ENCODE results near the gene WRNIP1. TPM values are rescaled to one million over a fixed set of nuclear protein-coding genes. Genes with fewer than 3 reads are reported as not detected.

WRNIP1 gene
- total and polyA plus RNA-seq, 2 of the 4 experiments (the other 2 are of a cell fraction): 43.7 to 47.1 TPM

DNA sequence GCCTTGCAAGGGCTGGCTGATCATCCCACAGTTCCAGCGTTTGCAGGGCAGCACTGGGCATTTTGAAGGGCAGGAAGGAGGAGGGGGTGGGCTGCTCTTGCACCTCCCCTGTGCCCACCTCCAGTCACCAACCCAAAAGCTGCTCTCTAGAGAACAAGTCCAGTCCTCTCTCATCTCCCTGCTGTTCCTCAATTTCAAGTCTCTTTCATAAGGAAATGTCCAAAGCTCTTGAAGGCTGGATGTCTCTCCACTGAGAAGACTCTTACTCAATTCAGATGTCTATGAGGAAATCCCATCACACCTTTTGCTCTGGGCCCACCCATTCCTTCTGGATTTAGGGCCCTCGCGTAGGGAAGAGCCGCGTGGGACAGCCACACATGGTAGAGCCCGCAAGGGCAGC is 31.7 kb downstream of the WRNIP1 start:
- Histone ChIP-seq H3K9ac (ENCODE audit: low read depth, low read length) (no peak overlapping the region), H4K20me1 (ENCODE audit: insufficient read depth, low read length) (no peaks in the 10 kb centered on the region), H2BK20ac (ENCODE audit: low read depth, low read length) (no peak overlapping the region), H2AK5ac (ENCODE audit: low read depth, low read length) (no peak overlapping the region; the same call in 1 of the 2 replicates), H4K5ac (ENCODE audit: low read depth, low read length) (no peak overlapping the region), H3K18ac (ENCODE audit: low read depth, low read length) (no peak overlapping the region), H3K9me3 (ENCODE audit: control insufficient read depth, insufficient read depth, low read length) (no peaks in the 10 kb centered on the region), H3K36me3 (ENCODE audit: control insufficient read depth, insufficient read depth, low read length) (no peaks in the 10 kb centered on the region), H3K14ac (replicated peaks; ENCODE audit: low read depth, low read length) (no peak overlapping the region), H3K4me2 (ENCODE audit: low read depth, low read length) (no peak overlapping the region), H3K79me1 (ENCODE audit: low read depth in 1 of 2, low read length in 2 of 2) (peaks cover 7 to 47% of the 10 kb centered on the region in 2 experiments; a peak in 3 of 4 replicates), H3K27ac (ENCODE audit: insufficient read depth, low read length) (no peak overlapping the region), H4K91ac (ENCODE audit: insufficient read depth, low read depth, low read length) (no peak overlapping the region), H3K23ac (ENCODE audit: low read depth, low read length) (no peak overlapping the region), H3K27me3 (ENCODE audit: control insufficient read depth, insufficient read depth, low read length) (no peaks in the 10 kb centered on the region), H3K4me3 (ENCODE audit: insufficient read depth, low read depth, low read length) (no peak overlapping the region), H2BK5ac (ENCODE audit: low read depth, low read length, poor library complexity, severe bottlenecking) (no peak overlapping the region), H3K9me1 (ENCODE audit: insufficient read depth, low read length) (peaks cover 20% of the 10 kb centered on the region; the same call in 1 of the 2 replicates), H3K4me1 (ENCODE audit: control insufficient read depth, insufficient read depth, low read length) (peaks cover 9% of the 10 kb centered on the region; the same call in 1 of the 2 replicates), H3K4ac (ENCODE audit: low read depth, low read length) (no peak overlapping the region), H2AK9ac (replicated peaks; ENCODE audit: low read depth, low read length, poor library complexity) (no peak overlapping the region), H3K56ac (ENCODE audit: extremely low read depth, insufficient read depth, low read length) (no peak overlapping the region), H2BK15ac (ENCODE audit: low read depth, low read length) (no peak overlapping the region), H2BK120ac (ENCODE audit: low read depth, low read length) (no peak overlapping the region), H2AFZ (replicated peaks; ENCODE audit: low read length, poor library complexity) (no peak overlapping the region), H4K8ac (ENCODE audit: low read depth in 2 of 2, low read length in 2 of 2) (no peak overlapping the region)
- no peak for ATAC-seq (ENCODE audit: low read depth)
- TF ChIP-seq SMC3 (IDR thresholded peaks at IDR 0.05; ENCODE audit: low read depth, low read length): no peak
- TF ChIP-seq RFX5 (IDR thresholded peaks at IDR 0.05; ENCODE audit: low read depth, low read length): no peak
- TF ChIP-seq RCOR1 (IDR thresholded peaks at IDR 0.05; ENCODE audit: insufficient replicate concordance, low read length): no peak
- TF ChIP-seq ELK1 (IDR thresholded peaks at IDR 0.05; ENCODE audit: borderline replicate concordance, low read depth, low read length): no peak
- no peak for TF ChIP-seq MXI1 (IDR thresholded peaks at IDR 0.05; ENCODE audit: borderline replicate concordance, low read depth, low read length)
- no peak for TF ChIP-seq POLR2A (IDR thresholded peaks at IDR 0.05; ENCODE audit: low read depth, low read length)
- no peak for TF ChIP-seq CTCF (conservative IDR thresholded peaks at IDR 0.05; ENCODE audit: low read depth, low read length)
- TF ChIP-seq RAD21 (IDR thresholded peaks at IDR 0.05; ENCODE audit: low read length): no peak
- no peak for TF ChIP-seq BHLHE40 (IDR thresholded peaks at IDR 0.05; ENCODE audit: low read depth, low read length)
- TF ChIP-seq MAFK (IDR thresholded peaks at IDR 0.05; ENCODE audit: low read depth, low read length): no peak
- no peak for TF ChIP-seq MAZ (IDR thresholded peaks at IDR 0.05; ENCODE audit: borderline replicate concordance, low read depth, low read length)
- ChIA-PET CTCF (interaction anchor here (0.5 kb wide), 1 partner anchor 601 kb away, joined by 3 read pairs; no protein-coding TSS in a partner anchor), POLR2A (ENCODE audit: unreplicated experiment) (no interaction called here)
- BruUV-seq (replicated peaks): no TSS peak
- intact Hi-C loops (cut with micrococcal nuclease) (no loop called here), in situ Hi-C loops (cut with MboI; ENCODE audit: low sequenced_read_pairs) (loop anchor here (10.0 kb wide), 1 partner anchor 138 kb away; no protein-coding TSS in a partner anchor), dilution Hi-C loops (cut with HindIII; ENCODE audit: low sequenced_read_pairs, unreplicated experiment) (no loop called here)
- WGBS, 2 experiments (ENCODE audit: extremely low coverage in 2 of 2, insufficient read length in 1 of 2): 95% methylated on average over 4 of the region's 6 CpGs; no CpG with 5 or more reads in 1 of the 2 experiments
- no peak for DNase-seq

Measured in IMR-90 (cell line).